ENCODE measurements around the gene GABARAP.

GABARAP gene

GRCh38 chr17:7237266-7237760 is 4.9 kb downstream of the GABARAP start:
- Histone ChIP-seq H3K9ac (ENCODE audit: low read length) (peak overlapping the region; percentile 82), H2BK15ac (ENCODE audit: low read depth, poor library complexity, severe bottlenecking) (no peak overlapping the region), H3K4me3 (ENCODE audit: insufficient read depth in 1 of 2, low read depth in 1 of 2, low read length in 2 of 2) (peak overlapping the region; percentile 79 to 96), H3K4ac (ENCODE audit: low read depth in 1 of 2, low read length in 2 of 2) (peak overlapping the region in 1 of 2 experiments; percentile 76), H3K14ac (ENCODE audit: low read length in 2 of 2) (peak overlapping the region in 1 of 2 experiments; percentile 91), H3K18ac (ENCODE audit: low read depth in 1 of 2, low read length in 2 of 2) (peak overlapping the region; percentile 16 to 46), H4K91ac (ENCODE audit: low read length) (no peak overlapping the region), H3K79me1 (replicated peaks; ENCODE audit: low read length, poor library complexity, severe bottlenecking) (peaks cover 6% of the 10 kb centered on the region), H4K8ac (ENCODE audit: low read length) (no peak overlapping the region), H2AK5ac (ENCODE audit: low read length, severe bottlenecking) (peak overlapping the region; percentile 66), H3K36me3 (ENCODE audit: control insufficient read depth in 1 of 2, insufficient read depth in 2 of 2, low read depth in 1 of 2, low read length in 2 of 2) (peaks cover 34 to 44% of the 10 kb centered on the region in 2 experiments), H3K4me1 (ENCODE audit: control insufficient read depth, insufficient read depth, low read depth, low read length) (peaks cover 35% of the 10 kb centered on the region), H3K23ac (ENCODE audit: low read length in 2 of 2) (no peak overlapping the region), H2BK5ac (ENCODE audit: low read depth, low read length, poor library complexity, severe bottlenecking) (no peak overlapping the region), H3K27me3 (ENCODE audit: control insufficient read depth in 1 of 2, insufficient read depth in 1 of 2, low read length in 2 of 2) (no peaks in the 10 kb centered on the region), H3K4me2 (ENCODE audit: low read length, poor library complexity, severe bottlenecking) (peak overlapping the region; percentile 56), H2AFZ (ENCODE audit: low read depth, low read length) (no peak overlapping the region), H2BK120ac (ENCODE audit: low read depth, low read length) (no peak overlapping the region), H3K27ac (ENCODE audit: low read length, poor library complexity, severe bottlenecking) (peak overlapping the region; percentile 77), H2BK12ac (ENCODE audit: low read length in 2 of 2) (peak overlapping the region in 1 of 2 experiments; percentile 15), H3K9me3 (ENCODE audit: control insufficient read depth, low read length) (no peaks in the 10 kb centered on the region)
- WGBS, result 50% methylated on average over 5 of the region's 6 CpGs
- DNase-seq, result no peak

- peaks cover 6% of the 10 kb centered on the region for H3K79me1 ChIP-seq (replicated peaks; ENCODE audit: low read length, poor library complexity, severe bottlenecking)
- WGBS, result 94% methylated on average over 6 of the region's 6 CpGs
- H3K18ac ChIP-seq (ENCODE audit: low read depth in 1 of 2, low read length in 2 of 2), result no peak overlapping the region
- H2BK12ac ChIP-seq (ENCODE audit: low read length in 2 of 2), result no peak overlapping the region
- H3K9me3 ChIP-seq (ENCODE audit: control insufficient read depth, low read length), result no peaks in the 10 kb centered on the region
- H3K4me1 ChIP-seq (ENCODE audit: control insufficient read depth, insufficient read depth, low read depth, low read length), result peaks cover 37% of the 10 kb centered on the region
- H2AK5ac ChIP-seq (ENCODE audit: low read length, severe bottlenecking), result no peak overlapping the region
- no peak overlapping the region for H3K14ac ChIP-seq (ENCODE audit: low read length in 2 of 2)
- no peak overlapping the region for H4K8ac ChIP-seq (ENCODE audit: low read length)
- H3K4me2 ChIP-seq (ENCODE audit: low read length, poor library complexity, severe bottlenecking), result peak overlapping the region; percentile 56
- H4K91ac ChIP-seq (ENCODE audit: low read length), result no peak overlapping the region
- peak overlapping the region; percentile 77 for H3K27ac ChIP-seq (ENCODE audit: low read length, poor library complexity, severe bottlenecking)
- H2BK5ac ChIP-seq (ENCODE audit: low read depth, low read length, poor library complexity, severe bottlenecking), result no peak overlapping the region
- no peaks in the 10 kb centered on the region for H3K27me3 ChIP-seq (ENCODE audit: control insufficient read depth in 1 of 2, insufficient read depth in 1 of 2, low read length in 2 of 2)
- peak overlapping the region; percentile 82 for H3K9ac ChIP-seq (ENCODE audit: low read length)
- peaks cover 34 to 44% of the 10 kb centered on the region in 2 experiments for H3K36me3 ChIP-seq (ENCODE audit: control insufficient read depth in 1 of 2, insufficient read depth in 2 of 2, low read depth in 1 of 2, low read length in 2 of 2)
- H2BK120ac ChIP-seq (ENCODE audit: low read depth, low read length), result no peak overlapping the region
- no peak for DNase-seq
- H2AFZ ChIP-seq (ENCODE audit: low read depth, low read length), result no peak overlapping the region
- H3K23ac ChIP-seq (ENCODE audit: low read length in 2 of 2), result no peak overlapping the region
- H3K4ac ChIP-seq (ENCODE audit: low read depth in 1 of 2, low read length in 2 of 2), result no peak overlapping the region
- H3K4me3 ChIP-seq (ENCODE audit: insufficient read depth in 1 of 2, low read depth in 1 of 2, low read length in 2 of 2), result peak overlapping the region in 1 of 2 experiments; percentile 79
- no peak overlapping the region for H2BK15ac ChIP-seq (ENCODE audit: low read depth, poor library complexity, severe bottlenecking)
These were observed 5.4 kb downstream of the GABARAP start for GRCh38 chr17:7236808-7237207.

- Histone ChIP-seq H2BK12ac (ENCODE audit: low read length in 2 of 2) (peak overlapping the region in 1 of 2 experiments; percentile 15), H2BK120ac (ENCODE audit: low read depth, low read length) (no peak overlapping the region), H3K27ac (ENCODE audit: low read length, poor library complexity, severe bottlenecking) (peak overlapping the region; percentile 24), H2BK5ac (ENCODE audit: low read depth, low read length, poor library complexity, severe bottlenecking) (no peak overlapping the region), H3K79me1 (replicated peaks; ENCODE audit: low read length, poor library complexity, severe bottlenecking) (peaks cover 6% of the 10 kb centered on the region), H3K9ac (ENCODE audit: low read length) (peak overlapping the region; percentile 100), H4K8ac (ENCODE audit: low read length) (no peak overlapping the region), H3K27me3 (ENCODE audit: control insufficient read depth in 1 of 2, insufficient read depth in 1 of 2, low read length in 2 of 2) (no peaks in the 10 kb centered on the region), H3K18ac (ENCODE audit: low read depth in 1 of 2, low read length in 2 of 2) (peak overlapping the region in 1 of 2 experiments; percentile 50), H2AFZ (ENCODE audit: low read depth, low read length) (no peak overlapping the region), H2BK15ac (ENCODE audit: low read depth, poor library complexity, severe bottlenecking) (no peak overlapping the region), H4K91ac (ENCODE audit: low read length) (no peak overlapping the region), H3K4me3 (ENCODE audit: insufficient read depth in 1 of 2, low read depth in 1 of 2, low read length in 2 of 2) (peak overlapping the region in 1 of 2 experiments; percentile 99), H3K4me1 (ENCODE audit: control insufficient read depth, insufficient read depth, low read depth, low read length) (peaks cover 37% of the 10 kb centered on the region), H3K4ac (ENCODE audit: low read depth in 1 of 2, low read length in 2 of 2) (no peak overlapping the region), H3K14ac (ENCODE audit: low read length in 2 of 2) (no peak overlapping the region), H3K36me3 (ENCODE audit: control insufficient read depth in 1 of 2, insufficient read depth in 2 of 2, low read depth in 1 of 2, low read length in 2 of 2) (peaks cover 34 to 40% of the 10 kb centered on the region in 2 experiments), H3K4me2 (ENCODE audit: low read length, poor library complexity, severe bottlenecking) (peak overlapping the region; percentile 15), H3K9me3 (ENCODE audit: control insufficient read depth, low read length) (no peaks in the 10 kb centered on the region), H3K23ac (ENCODE audit: low read length in 2 of 2) (peak overlapping the region in 1 of 2 experiments; percentile 23), H2AK5ac (ENCODE audit: low read length, severe bottlenecking) (no peak overlapping the region)
- peak; percentile 65 for DNase-seq
- 86% methylated on average over 20 of the region's 22 CpGs for WGBS
These were observed 6.3 kb downstream of the GABARAP start for GRCh38 chr17:7235693-7236665.
